GM12892 (cell line): ENCODE results near the gene RAET1E.

Source experiments
- POLR2A ChIP-seq: IDR thresholded peaks from 2 replicates; pipeline ENCODE4 v1.6.1; 2011; ENCODE audit warnings: low read depth, low read length, control low read depth
- POLR2AphosphoS5 ChIP-seq: IDR thresholded peaks from 2 replicates; pipeline ENCODE4 v1.6.1; 2011; ENCODE audit warnings: low read depth, low read length, control low read depth
- TAF1 ChIP-seq: IDR thresholded peaks from 2 replicates; pipeline ENCODE4 v1.6.1; 2011; ENCODE audit warnings: low read depth, mild to moderate bottlenecking, control low read depth, low read length, borderline replicate concordance

DNA sequence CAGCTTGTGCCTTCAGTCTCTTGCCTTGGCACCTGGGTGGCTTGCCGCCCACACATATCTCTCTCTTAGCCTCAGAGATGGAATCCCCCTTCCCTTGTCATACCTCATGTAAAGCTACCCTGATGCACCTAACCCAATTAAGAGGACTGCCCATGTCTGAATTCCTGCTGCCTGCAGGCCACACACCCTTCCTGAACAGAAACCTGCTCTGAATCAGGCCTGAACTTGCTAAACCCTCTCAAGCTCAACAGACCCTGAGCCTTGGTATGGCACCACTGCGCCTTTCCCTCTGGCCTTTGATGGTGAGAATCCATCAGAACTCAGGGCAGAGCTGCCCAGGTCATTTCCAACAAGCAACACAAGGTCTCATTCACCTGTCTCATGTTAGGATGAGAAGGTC is 19.8 kb upstream of the RAET1E start:
- no peak for TF ChIP-seq POLR2A
- TF ChIP-seq TAF1 = no peak
- TF ChIP-seq POLR2AphosphoS5 = no peak
